GM13976 (cell line): ENCODE measurements around the gene TAF3.
"Not testable (repeated sequence)": the region's sequence is repeated elsewhere in the genome, so short reads cannot be mapped to it uniquely, and the experiment has no call there.

Source experiments
- DNase-seq: peaks from one replicate; pipeline ENCODE4 v3.0.0; 2012; ENCODE audit warnings: low spot score
- in situ Hi-C: fragments of 300-500 bp; cut with MboI; formaldehyde crosslinking; loops from one replicate; pipeline ENCODE4 v1.12.0; 2022; ENCODE audit warnings: low sequenced_read_pairs, mixed read lengths, inconsistent platforms; ENCODE audit not compliant: unreplicated experiment
- TF ChIP-seq, protein P1 (sequence below): IDR thresholded peaks from 2 replicates; pipeline ENCODE4 v1.5.1; 2012; ENCODE audit warnings: borderline replicate concordance, mild to moderate bottlenecking; ENCODE audit not compliant: insufficient read depth; ENCODE audit errors: extremely low read depth, missing control alignments, control extremely low read depth

Gene TAF3

DNA sequence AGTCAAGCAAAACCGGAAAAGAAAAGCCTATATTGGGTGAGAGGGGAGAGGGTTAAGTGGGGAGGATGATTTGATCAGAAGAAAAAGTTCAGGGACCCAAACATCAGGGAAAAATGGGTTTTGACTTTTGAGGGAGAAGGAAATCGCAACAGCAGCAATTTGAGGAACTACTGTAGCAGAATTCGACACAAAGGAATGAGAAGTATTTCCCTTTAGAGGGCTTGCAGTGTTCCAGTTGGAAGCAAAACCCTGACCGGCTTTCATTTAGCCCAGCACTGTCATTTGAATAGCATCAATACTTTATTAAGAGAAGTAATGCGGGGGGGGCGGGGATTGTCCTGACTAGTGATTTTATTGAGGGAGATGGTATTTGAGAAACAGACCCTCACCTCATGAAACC is 199.0 kb downstream of the TAF3 start:
- in situ Hi-C loops, result no loop called here
- TF ChIP-seq, protein P1, sequence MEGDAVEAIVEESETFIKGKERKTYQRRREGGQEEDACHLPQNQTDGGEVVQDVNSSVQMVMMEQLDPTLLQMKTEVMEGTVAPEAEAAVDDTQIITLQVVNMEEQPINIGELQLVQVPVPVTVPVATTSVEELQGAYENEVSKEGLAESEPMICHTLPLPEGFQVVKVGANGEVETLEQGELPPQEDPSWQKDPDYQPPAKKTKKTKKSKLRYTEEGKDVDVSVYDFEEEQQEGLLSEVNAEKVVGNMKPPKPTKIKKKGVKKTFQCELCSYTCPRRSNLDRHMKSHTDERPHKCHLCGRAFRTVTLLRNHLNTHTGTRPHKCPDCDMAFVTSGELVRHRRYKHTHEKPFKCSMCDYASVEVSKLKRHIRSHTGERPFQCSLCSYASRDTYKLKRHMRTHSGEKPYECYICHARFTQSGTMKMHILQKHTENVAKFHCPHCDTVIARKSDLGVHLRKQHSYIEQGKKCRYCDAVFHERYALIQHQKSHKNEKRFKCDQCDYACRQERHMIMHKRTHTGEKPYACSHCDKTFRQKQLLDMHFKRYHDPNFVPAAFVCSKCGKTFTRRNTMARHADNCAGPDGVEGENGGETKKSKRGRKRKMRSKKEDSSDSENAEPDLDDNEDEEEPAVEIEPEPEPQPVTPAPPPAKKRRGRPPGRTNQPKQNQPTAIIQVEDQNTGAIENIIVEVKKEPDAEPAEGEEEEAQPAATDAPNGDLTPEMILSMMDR, result no peak
- no peak for DNase-seq

DNA sequence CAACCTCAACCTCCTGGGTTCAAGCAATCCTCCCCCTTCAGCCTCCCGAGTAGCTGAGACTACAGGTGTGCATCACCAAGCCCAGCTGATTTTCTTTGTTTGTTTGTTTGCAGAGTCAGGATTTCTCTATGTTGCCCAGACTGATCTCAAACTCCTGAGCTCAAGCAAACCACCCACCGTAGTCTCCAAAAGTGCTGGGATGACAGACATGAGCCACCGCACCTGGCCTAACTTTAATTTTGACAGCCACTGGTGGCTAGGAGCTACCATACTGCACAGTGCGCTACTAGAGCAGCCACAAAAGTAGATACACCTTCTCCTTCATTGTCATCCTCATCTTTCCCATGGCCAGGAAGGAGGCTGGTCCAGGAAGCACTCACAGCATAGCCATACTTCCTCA is 205.0 kb downstream of the TAF3 start:
- in situ Hi-C loops, result no loop called here
- TF ChIP-seq, protein P1, result no peak

GRCh38 chr10:8023851-8024250 is 205.5 kb downstream of the TAF3 start:
- in situ Hi-C loops, result no loop called here
- TF ChIP-seq, protein P1, result no peak
- DNase-seq, result no peak

More for the DNA sequence above, 205.0 kb downstream of the TAF3 start:
- DNase-seq, result no peak

DNA sequence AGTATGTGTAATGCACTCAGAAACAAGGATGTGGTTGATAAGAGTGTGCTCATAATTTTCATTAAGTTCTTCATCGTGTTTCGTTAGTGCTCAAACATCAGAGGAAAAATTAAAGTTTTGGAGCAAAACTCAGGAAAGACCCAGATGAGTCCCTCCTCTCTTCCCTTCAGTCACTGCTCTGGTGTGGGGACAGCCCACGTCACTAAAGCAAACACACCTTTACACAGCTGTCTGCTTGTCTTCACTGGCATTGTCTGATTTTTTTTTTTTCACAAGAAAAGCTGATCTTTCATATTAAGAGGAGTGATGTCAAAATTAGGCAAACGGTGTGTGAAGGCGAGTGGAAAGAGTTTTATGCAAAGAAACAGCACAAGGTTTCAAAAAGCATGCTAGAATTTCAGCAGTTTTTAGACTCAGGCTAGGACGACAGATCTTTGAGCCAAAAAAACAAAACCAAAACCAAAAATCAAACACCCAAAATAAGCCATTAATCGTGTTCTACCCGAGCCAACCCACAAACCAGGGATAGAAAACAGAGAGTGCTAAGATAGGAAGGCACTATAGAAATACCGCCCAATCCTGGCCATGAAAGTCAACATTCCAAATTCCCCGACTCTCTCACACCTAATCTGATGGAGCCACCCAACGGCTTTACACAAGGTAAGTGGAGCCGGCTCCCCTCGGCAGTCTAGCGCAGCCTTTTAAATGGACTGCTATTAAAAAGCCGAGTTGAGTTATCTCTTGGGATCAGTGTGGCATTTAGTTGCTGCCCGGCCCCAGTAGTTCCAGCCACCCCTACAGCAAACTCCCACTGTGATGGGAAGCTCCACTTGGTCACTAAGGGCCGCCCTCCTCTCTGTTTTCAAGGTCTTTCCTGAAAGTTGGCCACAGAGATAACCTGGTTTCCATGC is 208.3 kb downstream of the TAF3 start:
- no peak for DNase-seq
- in situ Hi-C loops, result no loop called here
- TF ChIP-seq, protein P1, result no peak

DNA sequence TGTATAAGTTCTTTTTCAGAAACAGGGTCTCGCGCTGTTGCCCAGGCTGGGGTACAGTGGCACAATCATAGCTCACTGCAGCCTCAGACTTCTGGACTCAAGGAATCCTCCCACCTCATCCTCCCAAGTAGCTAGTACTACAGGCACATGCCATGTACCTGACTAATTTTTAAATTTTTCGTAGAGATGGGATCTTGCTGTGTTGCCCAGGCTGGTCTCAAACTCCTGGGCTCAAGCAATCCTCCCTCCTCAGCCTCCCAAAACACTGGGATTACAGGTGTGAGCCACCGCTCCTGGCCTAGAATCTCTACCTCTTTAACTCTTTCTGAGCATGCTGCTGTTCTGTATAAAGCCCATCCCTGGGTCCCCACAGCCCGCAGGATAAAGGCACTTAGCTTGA is 212.9 kb downstream of the TAF3 start:
- in situ Hi-C loops, DNase-seq: not testable (repeated sequence)

DNA sequence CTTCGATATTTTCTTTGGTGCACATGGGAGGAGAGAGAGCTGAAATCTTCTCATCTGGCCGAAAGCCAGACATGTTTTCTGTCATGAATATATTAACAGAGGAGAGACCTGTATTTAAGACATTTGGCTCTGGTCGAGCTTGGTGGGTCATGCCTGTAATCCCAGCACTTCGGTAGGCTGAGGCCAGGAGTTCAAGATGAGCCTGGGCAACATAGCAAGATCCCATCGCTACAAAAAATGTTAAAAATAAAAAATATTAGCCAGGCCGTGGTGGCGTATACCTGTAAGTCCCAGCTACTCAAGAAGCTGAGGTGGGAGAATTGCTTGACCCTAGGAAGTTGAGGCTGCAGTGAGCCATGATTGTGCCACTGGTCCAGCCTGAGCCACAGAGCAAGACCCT is 214.3 kb downstream of the TAF3 start:
- TF ChIP-seq, protein P1, result no peak
- in situ Hi-C loops, result no loop called here
- no peak for DNase-seq

DNA sequence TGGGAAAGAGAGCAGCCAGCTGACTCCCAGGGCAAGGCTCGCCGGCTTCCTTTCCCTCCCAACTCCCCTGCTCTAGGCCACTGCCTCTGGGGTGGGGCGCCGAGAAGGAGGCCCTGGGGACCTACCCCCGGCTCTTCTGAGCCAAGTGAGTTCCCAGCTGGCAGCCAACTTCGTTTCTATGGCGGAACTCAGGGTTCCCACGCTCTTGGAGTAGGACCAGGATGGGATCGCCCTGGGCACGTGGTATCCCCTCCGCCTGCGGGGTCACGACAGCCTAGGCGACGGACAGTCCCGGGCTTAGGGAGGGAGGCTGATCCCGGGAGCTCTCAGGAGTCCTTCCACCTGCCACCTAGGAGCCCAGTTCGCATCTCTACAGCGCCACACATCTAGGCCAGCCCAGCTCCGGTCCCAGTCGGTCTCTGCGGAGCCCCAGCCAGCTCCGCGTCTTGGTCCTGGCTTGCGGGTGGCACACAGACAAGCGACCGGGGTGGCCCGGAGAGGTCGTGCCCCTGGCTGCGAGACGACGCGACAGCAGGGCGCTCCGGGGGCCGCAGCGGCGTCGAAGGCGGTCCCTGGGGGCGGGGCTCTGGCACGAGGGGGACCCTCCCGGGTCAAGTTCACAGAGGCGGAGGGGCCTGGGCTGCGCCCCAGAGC is 215.6 kb downstream of the TAF3 start:
- TF ChIP-seq, protein P1, result no peak
- no peak for DNase-seq
- in situ Hi-C loops, result no loop called here
